Neural cell (in vitro differentiated cells): ENCODE measurements around the gene FUBP3. TPM values are rescaled to one million over a fixed set of nuclear protein-coding genes. Genes with fewer than 3 reads are reported as not detected.

Experiments used
- H2AFZ ChIP-seq: fragments of 200-600, 300-800 bp; sonication (generic), shearing (Covaris generic); 2 replicates; pipeline ENCODE4 v1.6.0; 2014; ENCODE audit warnings: low read depth, mild to moderate bottlenecking, antibody characterized with exemption, low read length, moderate library complexity
- H3F3A ChIP-seq: fragments of 200-600 bp; shearing (Covaris generic); 2 replicates; pipeline ENCODE4 v1.6.1; 2016; ENCODE audit warnings: mild to moderate bottlenecking, moderate library complexity, mixed read lengths, antibody characterized with exemption, low read length; ENCODE audit not compliant: insufficient read depth, poor library complexity, severe bottlenecking
- H3K27ac ChIP-seq: fragments of 200-600, 300-800 bp; sonication (generic), shearing (Covaris generic); 2 replicates; pipeline ENCODE4 v1.5.1; 2014; ENCODE audit warnings: mild to moderate bottlenecking, low read length, moderate library complexity
- H3K27me3 ChIP-seq: fragments of 300-800, 200-600 bp; sonication (generic), shearing (Covaris generic); 2 replicates; pipeline ENCODE4 v1.6.0; 2014; ENCODE audit warnings: mild to moderate bottlenecking, low read depth, low read length, moderate library complexity; ENCODE audit not compliant: insufficient read depth
- H3K36me3 ChIP-seq: fragments of 300-800, 200-600 bp; sonication (generic), shearing (Covaris generic); 2 replicates; pipeline ENCODE4 v1.5.1; 2014; ENCODE audit warnings: mild to moderate bottlenecking, antibody characterized with exemption, low read length, moderate library complexity; ENCODE audit not compliant: insufficient read depth
- H3K4me2 ChIP-seq: fragments of 300-800, 200-600 bp; sonication (generic), shearing (Covaris generic); 2 replicates; pipeline ENCODE4 v1.6.0; 2014; ENCODE audit warnings: mild to moderate bottlenecking, low read length
- H3K4me3 ChIP-seq: fragments of 300-800, 200-600 bp; sonication (generic), shearing (Covaris generic); 2 replicates; pipeline ENCODE4 v1.5.1; 2014; ENCODE audit warnings: mild to moderate bottlenecking, low read length, moderate library complexity
- H3K79me2 ChIP-seq: fragments of 200-600 bp; shearing (Covaris generic); replicated peaks from 2 replicates; pipeline ENCODE4 v1.6.0; 2014; ENCODE audit warnings: mild to moderate bottlenecking, low read length, moderate library complexity; ENCODE audit not compliant: insufficient read depth
- H3K9ac ChIP-seq: fragments of 300-800, 200-600 bp; sonication (generic), shearing (Covaris generic); 2 replicates; pipeline ENCODE4 v1.6.1; 2016; ENCODE audit warnings: mild to moderate bottlenecking, low read length, mixed read lengths
- H3K9me2 ChIP-seq: fragments of 200-600 bp; shearing (Covaris generic); 2 replicates; pipeline ENCODE4 v1.6.1; 2016; ENCODE audit warnings: mild to moderate bottlenecking, low read length, mixed read lengths; ENCODE audit not compliant: insufficient read depth
- H3K9me3 ChIP-seq: fragments of 200-600, 300-800 bp; sonication (generic), shearing (Covaris generic); 2 replicates; pipeline ENCODE4 v1.6.1; 2016; ENCODE audit warnings: mild to moderate bottlenecking, mixed run types, low read length, moderate library complexity, mixed read lengths
- H4K20me1 ChIP-seq: fragments of 200-600 bp; shearing (Covaris generic); 2 replicates; pipeline ENCODE4 v1.6.1; 2016; ENCODE audit warnings: mild to moderate bottlenecking, mixed run types; ENCODE audit not compliant: insufficient read depth
- CTCF ChIP-seq: fragments of 450-650 bp; IDR thresholded peaks from 2 replicates; pipeline ENCODE4 v1.5.1; 2014; ENCODE audit warnings: antibody characterized with exemption, mild to moderate bottlenecking, moderate library complexity; ENCODE audit not compliant: poor library complexity, severe bottlenecking
- EP300 ChIP-seq: fragments of 450-650 bp; conservative IDR thresholded peaks from 2 replicates; pipeline ENCODE4 v1.6.1; 2014; ENCODE audit warnings: antibody characterized with exemption, mild to moderate bottlenecking, moderate library complexity; ENCODE audit not compliant: poor library complexity, severe bottlenecking
- EZH2 ChIP-seq: fragments of 200-600, 300-800 bp; shearing (Covaris generic), sonication (generic); IDR thresholded peaks from 2 replicates; pipeline ENCODE4 v1.6.1; 2014; ENCODE audit warnings: antibody characterized with exemption, low read length, borderline replicate concordance, mild to moderate bottlenecking; ENCODE audit not compliant: insufficient read depth, poor library complexity, severe bottlenecking
- MXI1 ChIP-seq: fragments of 450-650 bp; conservative IDR thresholded peaks from 2 replicates; pipeline ENCODE4 v1.6.1; 2014; ENCODE audit warnings: antibody characterized with exemption, mild to moderate bottlenecking; ENCODE audit not compliant: poor library complexity, severe bottlenecking
- POLR2AphosphoS5 ChIP-seq: IDR thresholded peaks from 2 replicates; pipeline ENCODE4 v1.6.1; 2012
- RAD21 ChIP-seq: fragments of 450-650 bp; conservative IDR thresholded peaks from 2 replicates; pipeline ENCODE4 v1.6.1; 2014; ENCODE audit warnings: antibody characterized with exemption, mild to moderate bottlenecking, moderate library complexity
- REST ChIP-seq: IDR thresholded peaks from 2 replicates; pipeline ENCODE4 v1.6.1; 2012; ENCODE audit warnings: borderline replicate concordance
- SMC3 ChIP-seq: fragments of 450-650 bp; conservative IDR thresholded peaks from 2 replicates; pipeline ENCODE4 v1.6.1; 2014; ENCODE audit warnings: antibody characterized with exemption, mild to moderate bottlenecking, moderate library complexity; ENCODE audit not compliant: poor library complexity
- TAF1 ChIP-seq: IDR thresholded peaks from 2 replicates; pipeline ENCODE4 v1.6.1; 2012; ENCODE audit warnings: low read depth
- polyA plus RNA-seq: library from polyadenylated mRNA; depleted of rRNA; stranded (reverse); fragments of >200 nt; gene quantifications from 2 replicates; pipeline ENCODE4 v1.2.3, GENCODE V29; 2014

The FUBP3 gene
- polyA plus RNA-seq, 1 donor from 2014 or later, result 70.5 TPM

- Histone ChIP-seq H3K27ac (no peak overlapping the region), H3F3A (no peaks in the 10 kb centered on the region), H3K36me3 (no peaks in the 10 kb centered on the region), H3K9me3 (no peaks in the 10 kb centered on the region), H4K20me1 (no peaks in the 10 kb centered on the region), H3K9me2 (no peaks in the 10 kb centered on the region), H2AFZ (no peak overlapping the region), H3K9ac (no peak overlapping the region), H3K27me3 (no peaks in the 10 kb centered on the region), H3K79me2 (peaks cover 18% of the 10 kb centered on the region), H3K4me2 (no peak overlapping the region), H3K4me3 (no peak overlapping the region)
- TF ChIP-seq EZH2 (no peak), SMC3 (no peak), RAD21 (no peak), EP300 (no peak), POLR2AphosphoS5 (no peak), MXI1 (no peak)
These were observed 9.0 kb downstream of the FUBP3 start for GRCh38 chr9:130588416-130588815.

- H3K4me3 ChIP-seq, result no peak overlapping the region
- no peaks in the 10 kb centered on the region for H3K27me3 ChIP-seq
- H2AFZ ChIP-seq, result no peak overlapping the region
- peaks cover 15% of the 10 kb centered on the region for H3K79me2 ChIP-seq
- no peak overlapping the region for H3K4me2 ChIP-seq
- H3K9me2 ChIP-seq, result no peaks in the 10 kb centered on the region
- no peaks in the 10 kb centered on the region for H3F3A ChIP-seq
- no peak overlapping the region for H3K27ac ChIP-seq
- TF ChIP-seq TAF1 (no peak), CTCF (no peak), RAD21 (no peak)
- no peaks in the 10 kb centered on the region for H3K36me3 ChIP-seq
- no peak overlapping the region for H3K9ac ChIP-seq
- H3K9me3 ChIP-seq, result no peaks in the 10 kb centered on the region
- no peaks in the 10 kb centered on the region for H4K20me1 ChIP-seq
These were observed 10.4 kb downstream of the FUBP3 start for GRCh38 chr9:130589754-130590153.

DNA sequence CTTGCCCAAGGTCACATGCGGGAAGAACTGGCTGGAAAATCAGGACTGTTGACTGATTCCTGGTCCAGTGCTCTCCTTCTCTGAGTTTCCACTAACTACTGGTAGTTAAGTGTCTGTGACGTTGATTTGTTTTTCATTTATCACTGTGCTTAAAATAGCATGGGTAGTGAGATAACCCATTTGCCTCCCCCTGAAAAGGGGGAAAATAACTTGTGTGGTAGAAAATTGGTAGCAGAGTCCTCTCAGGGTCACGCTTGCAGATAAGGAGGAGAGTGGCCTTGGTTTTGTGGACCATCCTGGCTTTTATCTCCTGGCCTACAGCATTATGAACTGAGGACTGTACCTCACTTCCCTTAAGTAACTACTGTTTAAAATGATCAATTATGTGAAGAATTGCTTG, 10.9 kb downstream of the FUBP3 start:
- no peak overlapping the region for H2AFZ ChIP-seq
- H3K27me3 ChIP-seq, result no peaks in the 10 kb centered on the region
- H4K20me1 ChIP-seq, result no peaks in the 10 kb centered on the region
- H3K27ac ChIP-seq, result no peak overlapping the region
- H3K9ac ChIP-seq, result no peak overlapping the region
- H3K79me2 ChIP-seq, result peaks cover 15% of the 10 kb centered on the region
- no peak overlapping the region for H3K4me2 ChIP-seq
- no peak for TF ChIP-seq REST
- TF ChIP-seq EP300, result no peak
- no peak for TF ChIP-seq SMC3
- TF ChIP-seq RAD21, result no peak
- TF ChIP-seq MXI1, result no peak
- no peak for TF ChIP-seq POLR2AphosphoS5
- no peak for TF ChIP-seq CTCF
- no peaks in the 10 kb centered on the region for H3F3A ChIP-seq
- no peaks in the 10 kb centered on the region for H3K9me3 ChIP-seq
- no peaks in the 10 kb centered on the region for H3K9me2 ChIP-seq
- no peaks in the 10 kb centered on the region for H3K36me3 ChIP-seq
- H3K4me3 ChIP-seq, result no peak overlapping the region
